Measurements from ENCODE around the gene CAT.
"Not testable (repeated sequence)": the region's sequence is repeated elsewhere in the genome, so short reads cannot be mapped to it uniquely, and the experiment has no call there.

Gene CAT

DNA sequence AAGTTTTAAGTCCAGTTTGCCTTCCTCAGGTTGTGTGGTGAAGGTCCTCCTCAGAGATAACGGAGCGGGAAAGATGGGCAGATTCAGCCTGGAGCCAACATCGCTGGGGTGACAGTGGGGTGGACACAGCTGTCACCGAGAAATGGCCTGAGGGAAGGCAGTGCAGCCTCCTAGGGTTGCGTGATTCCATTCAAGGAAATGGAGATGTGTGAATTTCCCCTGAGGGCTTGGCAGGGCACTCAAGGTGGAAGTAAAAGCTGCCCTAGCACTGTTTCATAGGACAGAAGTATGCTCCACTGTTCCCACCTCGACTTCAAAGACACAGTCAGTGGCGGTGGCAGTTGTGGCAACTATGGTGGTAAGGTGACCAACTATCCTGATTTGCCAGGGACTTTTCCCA, 15.4 kb upstream of the CAT start:
- in situ Hi-C loops (cut with MboI; ENCODE audit: low sequenced_read_pairs, unreplicated experiment), result no loop called here
- TF ChIP-seq, protein P1, sequence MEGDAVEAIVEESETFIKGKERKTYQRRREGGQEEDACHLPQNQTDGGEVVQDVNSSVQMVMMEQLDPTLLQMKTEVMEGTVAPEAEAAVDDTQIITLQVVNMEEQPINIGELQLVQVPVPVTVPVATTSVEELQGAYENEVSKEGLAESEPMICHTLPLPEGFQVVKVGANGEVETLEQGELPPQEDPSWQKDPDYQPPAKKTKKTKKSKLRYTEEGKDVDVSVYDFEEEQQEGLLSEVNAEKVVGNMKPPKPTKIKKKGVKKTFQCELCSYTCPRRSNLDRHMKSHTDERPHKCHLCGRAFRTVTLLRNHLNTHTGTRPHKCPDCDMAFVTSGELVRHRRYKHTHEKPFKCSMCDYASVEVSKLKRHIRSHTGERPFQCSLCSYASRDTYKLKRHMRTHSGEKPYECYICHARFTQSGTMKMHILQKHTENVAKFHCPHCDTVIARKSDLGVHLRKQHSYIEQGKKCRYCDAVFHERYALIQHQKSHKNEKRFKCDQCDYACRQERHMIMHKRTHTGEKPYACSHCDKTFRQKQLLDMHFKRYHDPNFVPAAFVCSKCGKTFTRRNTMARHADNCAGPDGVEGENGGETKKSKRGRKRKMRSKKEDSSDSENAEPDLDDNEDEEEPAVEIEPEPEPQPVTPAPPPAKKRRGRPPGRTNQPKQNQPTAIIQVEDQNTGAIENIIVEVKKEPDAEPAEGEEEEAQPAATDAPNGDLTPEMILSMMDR (IDR thresholded peaks at IDR 0.05; ENCODE audit: borderline replicate concordance, control extremely low read depth, extremely low read depth, insufficient read depth, missing control alignments), result no peak

DNA sequence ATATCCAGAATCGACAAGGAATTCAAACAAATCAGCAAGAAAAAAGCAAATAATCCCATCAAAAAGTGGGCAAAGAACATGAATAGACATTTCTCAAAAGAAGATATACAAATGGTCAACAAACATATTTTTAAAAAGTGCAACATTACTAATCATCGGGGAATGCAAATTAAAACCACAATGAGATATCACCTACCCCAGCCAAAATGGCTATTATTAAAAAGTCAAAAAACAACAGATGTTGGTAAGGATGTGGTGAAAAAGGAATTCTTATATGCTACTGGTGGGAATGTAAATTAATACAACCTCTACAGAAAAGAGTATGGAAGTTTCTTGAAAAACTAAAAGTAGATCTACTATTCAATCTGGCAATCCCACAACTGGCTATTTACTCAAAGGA, 13.9 kb upstream of the CAT start:
- in situ Hi-C loops (cut with MboI; ENCODE audit: low sequenced_read_pairs, unreplicated experiment); DNase-seq (ENCODE audit: low spot score): not testable (repeated sequence)

More for the DNA sequence above, 15.4 kb upstream of the CAT start:
- no peak for DNase-seq (ENCODE audit: low spot score)

DNA sequence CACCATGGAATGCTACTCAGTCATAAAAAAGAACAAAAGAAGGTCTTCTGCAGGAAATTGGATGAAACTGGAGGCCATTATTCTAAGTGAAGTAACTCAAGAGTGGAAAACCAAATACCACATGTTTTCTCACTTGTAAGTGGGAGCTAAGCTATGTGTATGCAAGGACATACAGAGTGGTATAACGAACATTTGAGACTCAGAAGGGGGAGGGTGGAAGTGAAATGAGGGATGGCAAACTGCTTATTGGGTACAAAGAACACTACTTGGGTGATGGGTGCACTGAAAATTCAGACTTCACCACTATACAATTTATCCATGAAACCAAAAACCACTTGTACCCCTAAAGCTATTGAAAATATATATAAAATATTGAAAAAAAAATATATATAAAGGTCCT, 13.4 kb upstream of the CAT start:
- TF ChIP-seq, protein P1 (IDR thresholded peaks at IDR 0.05; ENCODE audit: borderline replicate concordance, control extremely low read depth, extremely low read depth, insufficient read depth, missing control alignments), result no peak
- in situ Hi-C loops (cut with MboI; ENCODE audit: low sequenced_read_pairs, unreplicated experiment), result no loop called here
- DNase-seq (ENCODE audit: low spot score), result no peak

DNA sequence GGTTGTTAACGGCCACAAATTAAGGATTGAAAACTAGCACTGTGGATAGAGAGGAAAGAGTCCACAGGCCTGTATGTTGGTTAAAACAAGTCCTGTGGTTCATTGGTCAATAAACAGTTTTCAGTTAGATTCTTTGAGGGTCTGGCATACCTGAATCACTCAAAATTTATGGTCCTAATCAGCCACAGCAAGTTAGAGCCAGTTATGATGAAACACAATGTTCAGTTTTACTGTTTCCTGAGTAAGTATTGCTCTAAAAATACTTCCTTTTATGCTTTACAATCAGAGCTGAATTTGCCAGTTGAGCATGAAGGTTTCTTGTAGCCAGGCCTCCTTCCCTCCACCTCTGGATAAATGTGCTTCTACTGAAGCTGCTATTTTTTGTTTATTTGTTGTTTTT, 12.9 kb upstream of the CAT start:
- no peak for DNase-seq (ENCODE audit: low spot score)
- in situ Hi-C loops (cut with MboI; ENCODE audit: low sequenced_read_pairs, unreplicated experiment), result no loop called here
- TF ChIP-seq, protein P1 (IDR thresholded peaks at IDR 0.05; ENCODE audit: borderline replicate concordance, control extremely low read depth, extremely low read depth, insufficient read depth, missing control alignments), result no peak

DNA sequence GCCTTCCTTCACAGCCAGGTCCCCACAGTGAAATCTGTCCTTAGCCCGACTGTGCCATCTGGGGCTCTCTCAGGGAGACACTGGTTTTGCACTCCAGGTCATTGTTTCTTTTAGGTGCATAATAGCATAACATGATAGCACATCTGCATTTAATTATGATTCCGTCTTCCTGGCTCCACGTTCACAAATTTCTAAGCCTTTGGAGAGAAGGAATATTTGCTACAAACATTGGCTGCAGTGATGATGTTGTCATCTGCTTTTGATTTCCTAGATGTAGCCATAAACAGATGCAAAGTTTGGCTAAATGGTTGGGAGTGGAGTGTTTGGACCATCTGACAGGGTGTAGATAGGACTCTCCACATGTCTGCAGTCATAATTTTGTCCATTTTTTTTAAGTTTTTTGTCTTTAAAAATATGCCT, 12.0 kb upstream of the CAT start:
- TF ChIP-seq, protein P1 (IDR thresholded peaks at IDR 0.05; ENCODE audit: borderline replicate concordance, control extremely low read depth, extremely low read depth, insufficient read depth, missing control alignments), result no peak
- in situ Hi-C loops (cut with MboI; ENCODE audit: low sequenced_read_pairs, unreplicated experiment), result no loop called here
- DNase-seq (ENCODE audit: low spot score), result no peak

DNA sequence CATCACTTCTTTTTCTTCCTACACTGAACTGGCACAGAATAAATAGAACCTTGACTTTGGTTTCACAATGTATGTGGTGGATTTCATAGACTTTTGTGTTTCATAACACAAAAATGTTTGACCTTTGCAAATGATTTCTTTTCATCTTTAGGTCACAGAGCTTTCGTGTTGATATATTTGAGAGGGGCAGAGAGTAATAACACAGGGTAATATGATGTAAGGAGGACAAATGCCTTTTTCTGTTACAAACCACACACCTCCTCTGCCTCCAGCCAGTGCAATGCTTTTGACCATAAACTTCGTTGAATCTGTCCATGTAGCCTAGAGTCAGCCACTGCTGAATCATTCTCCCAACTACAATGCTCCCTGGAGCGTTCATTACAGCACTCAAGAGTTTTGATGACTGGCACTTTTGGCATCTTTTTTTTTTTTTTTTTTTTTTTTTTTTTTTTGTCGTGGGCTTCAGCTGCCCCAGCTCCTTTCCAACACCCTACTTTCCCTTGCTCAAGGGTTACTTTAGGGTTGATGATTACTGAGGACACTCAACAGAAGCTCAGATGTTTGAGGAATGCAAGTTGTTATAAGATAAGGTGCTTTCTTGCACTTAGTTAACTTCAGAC, 11.4 kb upstream of the CAT start:
- TF ChIP-seq, protein P1 (IDR thresholded peaks at IDR 0.05; ENCODE audit: borderline replicate concordance, control extremely low read depth, extremely low read depth, insufficient read depth, missing control alignments), result no peak
- in situ Hi-C loops (cut with MboI; ENCODE audit: low sequenced_read_pairs, unreplicated experiment), result no loop called here
- DNase-seq (ENCODE audit: low spot score), result no peak

DNA sequence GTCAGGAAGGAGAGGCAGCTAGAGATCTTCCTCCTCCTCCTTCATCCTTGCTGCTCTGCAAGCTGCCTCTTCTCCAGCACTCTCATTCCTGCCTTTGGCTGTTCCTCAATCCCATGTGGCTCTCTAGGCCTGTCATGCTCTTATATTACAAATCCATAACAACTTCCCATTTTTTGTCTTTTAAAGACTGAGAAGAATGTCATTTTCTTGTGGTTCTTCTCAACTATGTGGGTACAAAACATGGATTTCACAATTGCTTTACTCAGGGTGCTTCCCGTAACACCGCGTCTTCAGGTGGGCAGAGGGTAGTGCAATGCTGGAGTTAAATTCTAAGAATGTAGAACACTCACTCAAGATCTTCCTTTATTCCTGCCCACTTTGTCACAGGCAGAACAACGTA, 6.8 kb upstream of the CAT start:
- TF ChIP-seq, protein P1 (IDR thresholded peaks at IDR 0.05; ENCODE audit: borderline replicate concordance, control extremely low read depth, extremely low read depth, insufficient read depth, missing control alignments), result no peak
- in situ Hi-C loops (cut with MboI; ENCODE audit: low sequenced_read_pairs, unreplicated experiment), result no loop called here
- no peak for DNase-seq (ENCODE audit: low spot score)
